Measurements from ENCODE around the gene SIMC1.

The SIMC1 gene

GRCh38 chr5:176387384-176387925, 149.2 kb downstream of the SIMC1 start:
- no peak for DNase-seq (ENCODE audit: low read depth, low spot score)

DNA sequence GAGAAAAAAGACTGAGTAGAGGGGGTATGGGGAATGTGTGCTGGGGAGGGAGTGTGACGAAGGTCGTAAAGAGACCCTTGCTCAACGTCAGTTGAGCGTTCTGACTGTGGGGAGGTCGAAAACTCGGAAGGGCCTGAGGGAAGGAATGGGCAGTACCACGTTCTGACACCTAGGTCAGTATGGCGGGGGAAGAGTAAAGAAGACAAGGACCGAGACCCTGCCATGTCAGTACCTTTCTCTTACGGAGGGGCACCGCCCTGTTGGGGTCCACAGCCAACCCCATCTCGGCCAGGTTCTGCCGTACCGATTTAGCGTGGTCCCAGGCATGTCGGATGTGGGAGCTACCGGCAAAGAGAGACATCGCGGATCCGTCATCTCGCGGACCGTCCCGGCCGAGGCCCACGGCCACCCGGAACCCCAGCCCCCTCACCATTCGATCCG, 149.8 kb downstream of the SIMC1 start:
- no peak for DNase-seq (ENCODE audit: low read depth, low spot score)

DNA sequence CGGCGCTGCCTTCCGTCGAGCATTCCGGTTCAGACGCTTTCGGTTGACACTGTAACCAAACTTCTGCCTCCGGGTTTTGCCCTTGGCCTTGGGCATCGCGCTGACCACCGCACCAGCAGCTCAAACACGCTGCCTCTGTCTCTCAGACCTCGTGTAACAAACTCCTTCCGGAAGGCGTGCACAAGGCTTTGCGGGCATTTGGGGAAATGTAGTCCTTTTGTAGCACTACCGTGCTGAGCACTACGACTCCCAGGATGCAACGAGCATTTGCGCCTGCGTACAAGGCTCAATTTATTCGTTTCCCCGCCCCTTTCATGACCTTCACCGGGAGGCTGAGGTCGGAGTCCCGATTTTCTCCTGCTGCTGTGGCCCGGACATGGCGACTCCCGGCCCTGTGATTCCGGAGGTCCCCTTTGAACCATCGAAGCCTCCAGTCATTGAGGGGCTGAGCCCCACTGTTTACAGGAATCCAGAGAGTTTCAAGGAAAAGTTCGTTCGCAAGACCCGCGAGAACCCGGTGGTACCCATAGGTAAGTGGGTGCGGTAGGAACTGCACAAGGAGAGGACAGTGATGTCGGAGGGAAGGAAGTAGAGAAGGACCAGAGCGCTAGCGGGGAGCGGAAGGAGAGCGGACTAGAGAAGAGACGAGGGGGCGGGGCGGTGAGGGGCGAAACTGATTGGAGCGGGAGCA, 150.4 kb downstream of the SIMC1 start, which contains the start of the genes HIGD2A and NOP16:
Gene HIGD2A, plus strand, starts transcription at position 308 of the 691 bp plus-strand sequence. Its CDS starts 69 bp downstream, at position 377.
Gene NOP16, minus strand, starts transcription at position 155 of the 691 bp plus-strand sequence. Its CDS starts 59 bp downstream, at position 96.
- peak; percentile 98 for DNase-seq (ENCODE audit: low read depth, low spot score)

GRCh38 chr5:176389135-176390123, 151.2 kb downstream of the SIMC1 start:
- no peak for DNase-seq (ENCODE audit: low read depth, low spot score)

DNA sequence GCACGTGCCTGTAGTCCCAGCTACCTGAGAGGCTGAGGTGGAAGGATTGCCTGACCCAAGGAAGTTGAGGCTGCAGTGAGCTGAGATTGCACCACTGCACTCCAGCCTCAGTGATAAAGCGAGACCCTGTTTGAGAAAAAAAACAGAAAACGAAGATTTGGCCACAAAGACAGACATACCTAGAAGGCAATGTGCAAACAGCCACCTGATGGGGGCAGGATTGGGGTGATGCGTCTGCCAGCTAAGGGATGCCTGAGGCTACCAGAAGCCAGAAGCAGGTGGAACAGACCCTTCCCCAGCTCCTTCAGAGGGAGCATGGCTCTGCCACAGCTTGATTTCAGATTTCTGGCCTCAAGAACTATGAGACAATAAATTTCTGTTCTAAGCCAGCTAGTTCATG, 153.3 kb downstream of the SIMC1 start:
- DNase-seq (ENCODE audit: low read depth, low spot score) = no peak

GRCh38 chr5:176391999-176392398, 153.8 kb downstream of the SIMC1 start:
- no peak for DNase-seq (ENCODE audit: low read depth, low spot score)

- no peak for DNase-seq (ENCODE audit: low read depth, low spot score)
Measured at GRCh38 chr5:176392526-176392925, 154.3 kb downstream of the SIMC1 start.

DNA sequence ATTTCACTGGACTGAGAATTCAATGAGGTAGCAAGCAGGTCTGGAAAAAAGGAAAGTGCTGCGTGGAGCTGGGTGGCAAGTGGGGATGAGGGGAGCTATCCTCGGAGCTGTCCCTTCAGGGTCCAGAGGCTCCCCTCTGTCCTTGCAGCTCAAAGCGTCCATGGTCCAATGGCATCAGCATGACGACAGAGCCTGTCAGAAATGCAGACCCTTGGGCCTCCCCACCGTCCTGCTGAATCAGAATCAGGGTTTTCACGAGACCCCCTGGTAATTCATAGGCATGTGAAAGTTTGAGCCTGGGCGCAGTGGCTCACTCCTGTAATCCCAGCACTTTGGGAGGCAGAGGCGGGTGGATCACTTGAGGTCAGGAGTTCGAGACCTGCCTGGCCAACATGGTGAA, 155.9 kb downstream of the SIMC1 start:
- DNase-seq (ENCODE audit: low read depth, low spot score) = no peak

DNA sequence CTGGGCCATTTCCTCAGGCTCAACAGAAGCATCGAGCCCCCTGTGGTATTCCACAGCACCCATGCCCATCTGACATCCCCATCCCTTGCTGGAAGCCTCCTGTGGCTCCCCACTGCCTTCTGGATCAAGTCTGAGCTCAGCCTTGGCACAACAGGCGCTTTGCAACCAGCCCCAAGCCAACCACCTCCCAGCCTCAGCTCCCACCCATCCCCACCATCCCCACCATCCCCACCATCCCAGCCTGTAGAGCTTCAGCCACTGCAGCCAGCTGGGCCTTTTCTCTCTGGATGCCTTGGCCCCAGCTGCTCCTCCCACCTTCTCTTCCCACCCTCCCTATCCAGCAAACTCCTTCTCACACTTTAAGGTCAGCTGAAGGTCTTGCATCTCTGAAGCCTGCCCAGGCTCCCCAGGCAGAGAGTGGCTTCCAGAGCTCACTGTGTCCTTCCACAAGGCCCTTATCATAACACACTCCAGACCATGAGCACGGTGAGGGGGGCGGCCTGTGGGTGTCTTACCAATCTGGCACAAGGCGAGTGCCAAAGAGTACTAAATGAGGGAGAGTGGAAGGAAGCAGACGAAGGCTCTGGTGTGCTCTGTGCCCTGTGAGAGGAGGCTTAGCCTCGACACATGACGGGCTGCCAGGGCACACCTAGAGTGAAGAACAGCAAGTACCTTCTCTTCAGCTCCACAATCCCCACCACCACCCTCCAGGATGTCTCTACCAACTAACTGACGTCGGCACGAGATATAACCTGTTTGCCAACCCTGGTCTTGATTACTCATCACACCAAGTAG, 156.9 kb downstream of the SIMC1 start:
- no peak for DNase-seq (ENCODE audit: low read depth, low spot score)
